HepG2 (cell line): ENCODE results near the gene DIP2C. TPM values are rescaled to one million over a fixed set of nuclear protein-coding genes. Genes with fewer than 3 reads are reported as not detected.

Source experiments
- ATAC-seq: fragments of 200-7000 bp; cut with Tn5 transposase; 3 replicates; pipeline ENCODE4 v1.9.1; 2020; ENCODE audit warnings: mild to moderate bottlenecking, moderate library complexity
- BruUV-seq: library from RNA; stranded (reverse); fragments of 400-500 nt; replicated peaks from 2 replicates; lab custom pipeline; 2021; lab: Mats Ljungman, UMichigan
- CTCF ChIA-PET: fragments of 300-600 bp; formaldehyde crosslinking; extraction: SDS; loops from one replicate; lab custom pipeline; 2021; ENCODE audit warnings: low total read pairs, inconsistent platforms, low intra/inter-chr PET ratio; lab: Yijun Ruan, JAX
- POLR2A ChIA-PET: fragments of 350-600 bp; sonication (Branson Sonifier 250); formaldehyde crosslinking; loops from one replicate; lab custom pipeline; 2020; ENCODE audit warnings: antibody characterized with exemption, inconsistent platforms; lab: Yijun Ruan, JAX
- DNase-seq: peaks from one replicate; pipeline ENCODE4 v3.0.0-alpha.2; 2015; ENCODE audit warnings: low spot score
- FAIRE-seq: peaks from 3 replicates; lab custom pipeline; 2011; peaks lifted over from hg19 to GRCh38; lab: Jason Lieb, UNC
- H2AFZ ChIP-seq: one replicate; pipeline ENCODE4 v1.6.1; 2011; ENCODE audit warnings: low read length, inconsistent platforms
- H3K27ac ChIP-seq: fragments of 300-600 bp; 3 replicates; pipeline ENCODE4 v1.8.0; 2011; ENCODE audit warnings: mixed run types, mild to moderate bottlenecking, mixed read lengths, low read length, inconsistent platforms; ENCODE audit not compliant: insufficient read depth; ENCODE audit errors: extremely low read length
- H3K27me3 ChIP-seq, 2 experiments: fragments of 200-600 bp in 1 of 2; 2 replicates in 1 of 2; 3 replicates in 1 of 2; pipeline versions ENCODE4 v1.6.0 to v1.8.0; 2011; ENCODE audit warnings: low read length in 2 of 2, mild to moderate bottlenecking in 2 of 2, moderate library complexity in 2 of 2, inconsistent platforms in 1 of 2; ENCODE audit not compliant: insufficient read depth in 2 of 2, control insufficient read depth in 1 of 2
- H3K36me3 ChIP-seq, 2 experiments: fragments of 200-600 bp in 1 of 2; replicated peaks in 1 of 2; 2 replicates in 1 of 2; 3 replicates in 1 of 2; pipeline versions ENCODE4 v1.5.1 to v1.8.0; 2011; ENCODE audit warnings: low read length in 2 of 2, inconsistent platforms in 1 of 2; ENCODE audit not compliant: insufficient read depth in 2 of 2, control insufficient read depth in 1 of 2
- H3K4me1 ChIP-seq: 2 replicates; pipeline ENCODE4 v1.5.1; 2012; ENCODE audit warnings: low read length, inconsistent platforms; ENCODE audit not compliant: insufficient read depth
- H3K4me2 ChIP-seq: 2 replicates; pipeline ENCODE4 v1.6.0; 2011; ENCODE audit warnings: low read depth, low read length, inconsistent platforms
- H3K4me3 ChIP-seq, 3 experiments: fragments of 200-600 bp in 1 of 3; sonication (generic), shearing (Covaris generic) in 1 of 3; replicated peaks in 1 of 3; 2 replicates each; pipeline ENCODE4 v1.5.1; 2011 to 2016; ENCODE audit warnings: low read length in 3 of 3, inconsistent platforms in 2 of 3, low read depth in 2 of 3, mild to moderate bottlenecking in 2 of 3, control low read depth in 1 of 3, mixed read lengths in 1 of 3; ENCODE audit not compliant: insufficient read depth in 1 of 3
- H3K79me2 ChIP-seq: one replicate; pipeline ENCODE4 v1.6.1; 2011; ENCODE audit warnings: low read length, inconsistent platforms; ENCODE audit not compliant: insufficient read depth
- H3K9ac ChIP-seq: 2 replicates; pipeline ENCODE4 v1.6.0; 2011; ENCODE audit warnings: mild to moderate bottlenecking, low read depth, low read length, inconsistent platforms; ENCODE audit not compliant: insufficient read depth
- H3K9me3 ChIP-seq: 2 replicates; pipeline ENCODE4 v1.5.1; 2012; ENCODE audit warnings: mild to moderate bottlenecking, low read length
- H4K20me1 ChIP-seq: 2 replicates; pipeline ENCODE4 v1.6.0; 2011; ENCODE audit warnings: inconsistent platforms, mild to moderate bottlenecking, low read length, moderate library complexity; ENCODE audit not compliant: insufficient read depth
- BORCS8-MEF2B ChIP-seq: sonication (generic); formaldehyde crosslinking; IDR thresholded peaks from 2 replicates; pipeline ENCODE4 v1.8.0; 2022; ENCODE audit warnings: mild to moderate bottlenecking, missing genetic modification reagents
- CBX1 ChIP-seq: IDR thresholded peaks from one replicate; pipeline ENCODE4 v1.6.1; 2016; ENCODE audit warnings: antibody characterized with exemption, low read depth
- NBN ChIP-seq: fragments of 450-650 bp; conservative IDR thresholded peaks from 2 replicates; pipeline ENCODE4 v1.6.1; 2017
- PCBP2 ChIP-seq: fragments of 200-400 bp; formaldehyde crosslinking; optimal IDR thresholded peaks from 2 replicates; pipeline ENCODE3; 2018; ENCODE audit warnings: low read length, low read depth; ENCODE audit not compliant: poor library complexity, severe bottlenecking
- ZKSCAN1 ChIP-seq: fragments of 150-350 bp; IDR thresholded peaks from 2 replicates; pipeline ENCODE4 v1.6.1; 2014; ENCODE audit warnings: low read length
- ZNF34 ChIP-seq: sonication (generic); formaldehyde crosslinking; IDR thresholded peaks from 2 replicates; pipeline ENCODE4 v1.4.0; 2020; ENCODE audit warnings: mild to moderate bottlenecking, missing genetic modification reagents, borderline replicate concordance
- ZNF350 ChIP-seq: sonication (generic); formaldehyde crosslinking; IDR thresholded peaks from 2 replicates; pipeline ENCODE4 v1.4.0; 2020; ENCODE audit warnings: mild to moderate bottlenecking, low read depth, missing genetic modification reagents, borderline replicate concordance
- ZNF546 ChIP-seq: sonication (generic); formaldehyde crosslinking; conservative IDR thresholded peaks from 2 replicates; pipeline ENCODE4 v1.8.1; 2023; ENCODE audit warnings: mild to moderate bottlenecking, missing genetic modification reagents
- ZNF678 ChIP-seq: sonication (generic); formaldehyde crosslinking; IDR thresholded peaks from 2 replicates; pipeline ENCODE4 v1.4.0; 2020; ENCODE audit warnings: mild to moderate bottlenecking, missing genetic modification reagents
- ZNF747 ChIP-seq: sonication (generic); formaldehyde crosslinking; IDR thresholded peaks from 2 replicates; pipeline ENCODE4 v1.8.1; 2023; ENCODE audit warnings: missing genetic modification reagents, mild to moderate bottlenecking, borderline replicate concordance
- ZNF773 ChIP-seq: sonication (generic); formaldehyde crosslinking; IDR thresholded peaks from 2 replicates; pipeline ENCODE4 v1.4.0; 2020; ENCODE audit warnings: missing genetic modification reagents, borderline replicate concordance
- ZNF841 ChIP-seq: sonication (generic); formaldehyde crosslinking; IDR thresholded peaks from 2 replicates; pipeline ENCODE4 v1.8.1; 2023; ENCODE audit warnings: missing genetic modification reagents, borderline replicate concordance
- ZNF891 ChIP-seq: sonication (generic); formaldehyde crosslinking; IDR thresholded peaks from 2 replicates; pipeline ENCODE4 v1.5.0; 2020; ENCODE audit warnings: mild to moderate bottlenecking, missing genetic modification reagents
- WGBS: methylation state at CpG from one replicate; pipeline ENCODE4 v1.1.6; 2017; ENCODE audit warnings: low lambda C conversion rate; 5-methylcytosine and 5-hydroxymethylcytosine counted together
- in situ Hi-C: cut with HindIII; loops from 2 replicates; pipeline ENCODE4 v1.10.0; 2017; ENCODE audit warnings: low pct_unique_long_range_greater_than_20kb; ENCODE audit not compliant: extremely low pct_ligation_motif_present
- intact Hi-C: fragments of 100-400 bp; cut with micrococcal nuclease; formaldehyde crosslinking; loops from one replicate; pipeline ENCODE4 v1.10.0; 2022; ENCODE audit not compliant: unreplicated experiment
- polyA plus RNA-seq, 8 experiments: library from polyadenylated mRNA; depleted of rRNA in 3 of 8; stranded (reverse) in 7 of 8; unstranded in 1 of 8; fragments of >200 nt; fragmentation: Illumina TruSeq in 4 of 8; extraction: Trizol in 4 of 8; gene quantifications; 2 replicates each; pipeline versions ENCODE4 v1.2.1 to v1.2.3, GENCODE V29; 2011 to 2016; ENCODE audit warnings: low read depth in 4 of 8, missing spikeins in 1 of 8, mixed read lengths in 1 of 8; ENCODE audit not compliant: insufficient read depth in 1 of 8
- total RNA-seq, 5 experiments: library from RNA; depleted of rRNA; stranded (reverse); fragments of >200 nt; fragmentation: Illumina TruSeq; extraction: Trizol; gene quantifications; 2 replicates each; pipeline ENCODE4 v1.2.3, GENCODE V29; 2016; ENCODE audit warnings: low read depth in 1 of 5

DIP2C gene
- total and polyA plus RNA-seq, 2 of the 13 experiments (the other 11 are each of a cell fraction or from before 2014, with no cell fraction given): 2.2 to 2.7 TPM

DNA sequence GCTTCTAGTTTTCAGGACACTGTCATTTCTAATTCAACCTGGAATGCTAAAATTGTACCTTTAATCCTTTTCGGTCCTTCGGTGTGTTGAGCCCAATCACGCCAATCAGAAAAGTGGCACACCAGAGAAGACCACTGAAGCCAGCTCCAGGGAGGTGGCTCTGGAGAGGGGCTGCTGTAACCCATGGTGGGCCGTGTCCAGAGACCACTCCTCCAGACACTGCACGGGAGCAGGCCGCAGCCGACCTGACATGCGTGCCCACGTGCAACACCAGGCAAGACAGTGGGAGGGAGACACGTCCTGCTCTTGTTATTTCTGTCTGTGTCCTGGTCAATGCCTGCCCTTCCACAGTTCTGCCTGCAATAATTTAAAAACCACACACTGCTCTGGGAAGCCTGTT, 308.1 kb downstream of the DIP2C start:
- POLR2A ChIA-PET: no interaction called here
- TF ChIP-seq PCBP2: no peak
- TF ChIP-seq ZKSCAN1: no peak
- TF ChIP-seq NBN: no peak
- TF ChIP-seq CBX1: no peak
- TF ChIP-seq BORCS8-MEF2B (CRISPR knock-in tag): no peak
- no peak for TF ChIP-seq ZNF891
- TF ChIP-seq ZNF350 (CRISPR knock-in tag): no peak
- no peak for TF ChIP-seq ZNF678 (CRISPR knock-in tag)
- TF ChIP-seq ZNF841: no peak
- TF ChIP-seq ZNF546 (CRISPR knock-in tag): no peak
- no peak for TF ChIP-seq ZNF747 (CRISPR knock-in tag)
- no peak for TF ChIP-seq ZNF34 (CRISPR knock-in tag)
- TF ChIP-seq ZNF773: no peak
- in situ Hi-C loops: no loop called here
- Histone ChIP-seq H3K27ac (no peak overlapping the region), H3K27me3 (no peaks in the 10 kb centered on the region), H3K9me3 (no peaks in the 10 kb centered on the region), H3K4me3 (no peak overlapping the region), H3K79me2 (no peaks in the 10 kb centered on the region), H3K9ac (no peak overlapping the region), H3K36me3 (peaks cover 0 to 2% of the 10 kb centered on the region in 2 experiments; a peak in 3 of 5 replicates), H3K4me2 (no peak overlapping the region), H2AFZ (no peak overlapping the region), H4K20me1 (no peaks in the 10 kb centered on the region), H3K4me1 (no peaks in the 10 kb centered on the region)
- BruUV-seq: no TSS peak
- intact Hi-C loops: no loop called here
- DNase-seq (no peak), ATAC-seq (no peak), FAIRE-seq (no peak)
- CTCF ChIA-PET: no interaction called here
- 100% methylated on average over 9 of the region's 10 CpGs for WGBS
